ENCODE results near the gene SVIL. TPM values are rescaled to one million over a fixed set of nuclear protein-coding genes. Genes with fewer than 3 reads are reported as not detected.
"Not testable (repeated sequence)": the region's sequence is repeated elsewhere in the genome, so short reads cannot be mapped to it uniquely, and the experiment has no call there.

The SVIL gene
- total RNA-seq, 2 donors from 2014 or later = 92.9 to 524 TPM

GRCh38 chr10:29579455-29579970 lies 55.3 kb downstream of the SVIL start:
- Histone ChIP-seq H3K4me1 (replicated peaks) (no peaks in the 10 kb centered on the region), H3K27ac (no peak overlapping the region), H3K27me3 (replicated peaks; ENCODE audit: insufficient read depth) (no peaks in the 10 kb centered on the region), H3K9me3 (no peaks in the 10 kb centered on the region), H3K4me3 (no peak overlapping the region), H3K36me3 (no peaks in the 10 kb centered on the region)
- no peak for DNase-seq (ENCODE audit: low spot score)
- intact Hi-C loops (cut with DNase I) = no loop called here
- TF ChIP-seq POLR2A (IDR thresholded peaks at IDR 0.05) (no peak), CTCF (IDR thresholded peaks at IDR 0.05) (no peak), POLR2AphosphoS5 (IDR thresholded peaks at IDR 0.05) (no peak)
- 89% methylated on average over 12 of the region's 12 CpGs for WGBS

DNA sequence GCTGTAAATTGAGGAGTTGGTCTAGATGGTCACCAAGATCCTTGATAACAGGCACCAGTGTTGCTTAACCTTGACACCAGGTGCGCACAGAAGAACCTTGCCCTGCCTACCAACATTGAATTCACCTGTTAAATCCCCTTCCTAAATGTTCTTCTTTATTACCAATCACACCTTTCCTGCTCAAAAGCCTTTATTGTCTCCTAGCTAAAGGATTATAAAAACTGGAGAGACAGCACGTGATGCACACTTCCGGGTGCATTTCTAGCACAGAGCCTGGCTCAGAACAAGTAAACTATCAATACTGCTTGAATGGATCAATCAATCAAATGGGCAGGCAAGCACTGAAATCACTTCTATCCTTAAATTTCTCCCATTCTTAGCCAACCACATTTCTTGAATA lies 56.3 kb downstream of the SVIL start:
- no peaks in the 10 kb centered on the region for H3K27me3 ChIP-seq (replicated peaks; ENCODE audit: insufficient read depth)
- H3K4me3 ChIP-seq = no peak overlapping the region
- intact Hi-C loops (cut with DNase I) = no loop called here
- no peak for DNase-seq (ENCODE audit: low spot score)
- WGBS = 69% methylated on average over 3 of the region's 3 CpGs
- H3K27ac ChIP-seq = no peak overlapping the region
- H3K4me1 ChIP-seq (replicated peaks) = no peaks in the 10 kb centered on the region
- TF ChIP-seq POLR2A (IDR thresholded peaks at IDR 0.05) (no peak), CTCF (IDR thresholded peaks at IDR 0.05) (no peak), POLR2AphosphoS5 (IDR thresholded peaks at IDR 0.05) (no peak)
- H3K9me3 ChIP-seq = no peaks in the 10 kb centered on the region
- H3K36me3 ChIP-seq = no peaks in the 10 kb centered on the region

DNA sequence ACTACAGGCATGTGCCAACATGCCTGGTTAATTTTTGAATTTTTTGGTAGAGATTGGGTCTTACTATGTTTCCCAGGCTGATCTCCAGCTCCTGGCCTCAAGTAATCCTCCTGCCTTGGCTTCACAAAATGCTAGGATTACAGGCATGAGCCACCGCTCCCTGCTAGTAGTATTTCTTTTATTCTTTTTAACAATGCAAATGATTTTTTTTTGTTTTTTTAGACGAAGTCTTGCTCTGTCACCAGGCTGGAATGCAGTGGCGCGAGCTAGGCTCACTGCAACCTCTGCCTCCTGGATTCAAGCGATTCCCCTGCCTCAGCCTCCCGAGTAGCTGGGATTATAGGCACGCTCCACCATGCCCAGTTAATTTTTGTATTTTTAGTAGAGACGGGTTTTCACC lies 58.1 kb downstream of the SVIL start:
- DNase-seq (ENCODE audit: low spot score) = no peak
- no peaks in the 10 kb centered on the region for H3K4me1 ChIP-seq (replicated peaks)
- no peak overlapping the region for H3K27ac ChIP-seq
- H3K9me3 ChIP-seq = no peaks in the 10 kb centered on the region
- intact Hi-C loops (cut with DNase I) = no loop called here
- no peaks in the 10 kb centered on the region for H3K27me3 ChIP-seq (replicated peaks; ENCODE audit: insufficient read depth)
- no peaks in the 10 kb centered on the region for H3K36me3 ChIP-seq
- no peak overlapping the region for H3K4me3 ChIP-seq
- TF ChIP-seq POLR2AphosphoS5 (IDR thresholded peaks at IDR 0.05) (no peak), CTCF (IDR thresholded peaks at IDR 0.05) (no peak), POLR2A (IDR thresholded peaks at IDR 0.05) (no peak)
- WGBS = 82% methylated on average over 8 of the region's 8 CpGs

DNA sequence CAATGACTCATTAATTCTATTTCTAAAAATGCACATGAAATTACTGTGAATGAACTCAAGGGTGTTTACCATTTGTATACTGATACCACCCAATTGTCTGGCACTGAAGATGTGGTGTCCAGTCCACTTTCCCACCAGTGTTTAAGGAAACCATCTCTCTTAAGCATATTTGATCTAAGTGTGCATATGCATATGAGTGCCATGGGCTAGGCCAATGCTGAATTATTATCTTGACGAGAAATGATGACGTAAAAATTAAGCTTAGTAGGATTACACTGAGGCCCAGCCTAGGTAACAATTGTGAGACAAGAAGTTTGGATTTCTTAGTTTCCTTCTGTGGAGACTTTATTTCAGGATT lies 59.7 kb downstream of the SVIL start:
- TF ChIP-seq POLR2A (IDR thresholded peaks at IDR 0.05) = no peak
- TF ChIP-seq CTCF (IDR thresholded peaks at IDR 0.05) = no peak
- Histone ChIP-seq H3K27me3 (replicated peaks; ENCODE audit: insufficient read depth) (no peaks in the 10 kb centered on the region), H3K36me3 (no peaks in the 10 kb centered on the region), H3K4me1 (replicated peaks) (peaks cover under 1% of the 10 kb centered on the region), H3K9me3 (no peaks in the 10 kb centered on the region), H3K27ac (no peak overlapping the region), H3K4me3 (no peak overlapping the region)
- intact Hi-C loops (cut with DNase I) = no loop called here
- WGBS = 94% methylated on average over 2 of the region's 2 CpGs
- no peak for DNase-seq (ENCODE audit: low spot score)

DNA sequence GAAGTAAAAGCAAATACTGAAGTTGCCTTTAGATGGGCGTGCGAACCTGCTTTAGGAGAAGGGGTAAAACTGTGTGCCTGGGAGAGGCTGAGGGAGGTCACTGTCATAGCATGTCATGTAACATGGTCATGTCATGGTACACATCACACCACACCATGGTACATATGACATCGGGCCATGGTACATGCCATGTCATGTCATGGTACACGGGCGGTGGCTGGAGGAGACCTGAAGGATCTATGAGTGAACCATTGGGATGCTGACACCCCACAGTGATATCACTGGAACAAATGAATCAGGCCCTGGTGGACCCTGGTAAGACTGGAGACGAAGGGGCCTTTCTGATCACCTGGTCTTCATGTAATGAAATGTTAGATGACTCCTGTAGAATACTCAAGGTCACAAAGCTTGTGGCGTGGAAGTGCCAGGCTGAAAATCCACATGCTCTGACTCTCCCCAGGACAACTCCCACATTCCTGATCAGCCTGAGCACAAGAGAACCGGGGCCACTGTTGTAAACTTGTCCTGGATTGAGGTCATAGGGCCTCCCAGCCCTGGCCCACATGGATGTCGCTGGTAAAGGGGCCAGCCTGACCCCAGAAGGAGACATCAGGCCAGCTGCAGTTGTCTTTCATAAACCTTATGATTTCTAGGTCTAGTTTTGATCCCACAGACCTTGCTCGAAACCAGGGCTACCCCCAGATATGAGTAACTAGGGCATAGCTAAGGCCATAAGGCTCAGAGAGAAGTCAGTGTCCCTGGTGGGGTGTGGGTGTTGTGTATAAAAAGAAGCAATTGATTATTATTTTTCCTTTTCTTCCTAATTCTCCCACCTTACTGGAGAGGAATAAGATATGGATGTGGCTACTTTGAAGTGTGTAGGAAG lies 60.3 kb downstream of the SVIL start:
- H3K9me3 ChIP-seq; H3K36me3 ChIP-seq; intact Hi-C loops (cut with DNase I); H3K4me1 ChIP-seq (replicated peaks); H3K27ac ChIP-seq; DNase-seq (ENCODE audit: low spot score); H3K4me3 ChIP-seq; H3K27me3 ChIP-seq (replicated peaks; ENCODE audit: insufficient read depth): not testable (repeated sequence)
- 84% methylated on average over 10 of the region's 10 CpGs for WGBS

- H3K27me3 ChIP-seq (replicated peaks; ENCODE audit: insufficient read depth); H3K4me1 ChIP-seq (replicated peaks); H3K36me3 ChIP-seq; DNase-seq (ENCODE audit: low spot score); H3K27ac ChIP-seq; H3K9me3 ChIP-seq; intact Hi-C loops (cut with DNase I); H3K4me3 ChIP-seq: not testable (repeated sequence)
- 24% methylated on average over 2 of the region's 2 CpGs for WGBS
Measured at GRCh38 chr10:29570248-29570647, 64.5 kb downstream of the SVIL start.
